IPS DF 6.9 (cell line): ENCODE measurements around the gene RTN3.

Source experiments
- DNase-seq: peaks from one replicate; pipeline ENCODE4 v3.0.0-alpha.2; 2013; ENCODE audit warnings: low read depth, low spot score
- H3K27ac ChIP-seq: one replicate; pipeline ENCODE4 v1.5.1; 2013; ENCODE audit warnings: low read length, control low read depth
- H3K27me3 ChIP-seq: 2 replicates; pipeline ENCODE4 v1.6.1; 2013; ENCODE audit warnings: mild to moderate bottlenecking, low read length; ENCODE audit not compliant: control insufficient read depth, insufficient read depth
- H3K36me3 ChIP-seq: 2 replicates; pipeline ENCODE4 v1.6.1; 2013; ENCODE audit warnings: low read length; ENCODE audit not compliant: control insufficient read depth, insufficient read depth
- H3K4me1 ChIP-seq: 2 replicates; pipeline ENCODE4 v1.6.1; 2013; ENCODE audit warnings: low read length; ENCODE audit not compliant: control insufficient read depth, insufficient read depth
- H3K4me3 ChIP-seq: 2 replicates; pipeline ENCODE4 v1.5.1; 2013; ENCODE audit warnings: mild to moderate bottlenecking, low read length
- H3K9me3 ChIP-seq: 2 replicates; pipeline ENCODE4 v1.6.1; 2013; ENCODE audit warnings: low read length, inconsistent platforms; ENCODE audit not compliant: control insufficient read depth, insufficient read depth
- WGBS: extraction: QIAGEN DNeasy Blood & Tissue Kit; methylation state at CpG from one replicate; pipeline ENCODE4 v1.1.7; 2013; ENCODE audit warnings: mixed read lengths, missing lambda C conversion rate; ENCODE audit not compliant: insufficient read length, insufficient coverage; 5-methylcytosine and 5-hydroxymethylcytosine counted together

Gene RTN3

DNA sequence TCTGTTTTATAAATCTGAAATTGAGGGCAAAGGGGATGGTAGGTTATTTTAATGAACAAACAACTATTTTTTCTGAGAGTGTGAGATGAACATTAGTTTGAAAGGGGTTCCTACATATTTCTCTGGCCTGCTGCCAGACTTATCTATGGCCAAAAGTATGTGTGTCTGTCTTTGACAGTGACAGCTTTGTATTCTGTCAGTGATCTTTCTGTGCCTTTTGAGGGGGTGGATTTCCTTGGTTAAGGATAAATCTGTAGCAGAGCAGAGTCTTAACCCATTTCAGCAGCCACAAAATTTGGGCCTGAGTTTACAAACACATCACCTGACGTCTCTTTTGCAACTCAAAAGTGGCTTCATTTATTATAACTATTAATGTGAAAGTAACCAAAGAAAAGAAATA is 56.4 kb downstream of the RTN3 start:
- Histone ChIP-seq H3K4me3 (no peak overlapping the region), H3K36me3 (no peaks in the 10 kb centered on the region), H3K9me3 (no peaks in the 10 kb centered on the region), H3K4me1 (no peaks in the 10 kb centered on the region), H3K27me3 (no peaks in the 10 kb centered on the region), H3K27ac (no peak overlapping the region)
- DNase-seq, result no peak
- WGBS, result no CpG with 5 or more reads among the region's 1 CpG

DNA sequence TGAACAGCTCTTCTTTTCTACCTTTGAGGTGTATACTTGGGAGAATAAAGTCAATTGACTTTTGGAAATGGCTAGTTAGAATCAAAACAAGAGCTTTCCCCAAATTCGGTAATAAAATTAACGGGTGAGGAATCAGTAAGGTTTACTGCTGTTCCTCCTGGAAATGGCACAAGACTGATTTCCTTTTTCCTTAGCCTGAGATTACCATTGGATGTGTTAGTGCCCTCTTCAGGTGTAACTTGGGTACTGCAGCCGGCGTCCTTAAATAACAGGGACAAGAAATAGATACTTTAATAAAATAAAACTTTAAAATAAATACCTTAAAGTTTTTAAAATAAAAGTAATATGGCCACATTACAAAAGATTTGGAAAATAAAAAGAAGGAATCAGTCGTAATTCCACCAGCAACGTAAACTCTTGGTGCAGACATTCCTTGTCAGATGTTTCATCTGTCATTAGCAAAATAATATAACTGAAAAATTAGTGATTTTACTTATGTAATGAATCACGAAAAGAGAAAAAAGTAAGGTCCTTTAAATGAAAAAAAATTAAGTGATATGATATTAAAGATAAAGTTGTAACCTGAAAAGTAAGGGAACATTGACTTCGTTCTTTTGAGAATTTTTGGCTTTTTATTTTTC is 57.5 kb downstream of the RTN3 start:
- no peaks in the 10 kb centered on the region for H3K36me3 ChIP-seq
- no peaks in the 10 kb centered on the region for H3K27me3 ChIP-seq
- H3K4me3 ChIP-seq, result no peak overlapping the region
- 100% methylated on average over 2 of the region's 8 CpGs for WGBS
- no peak overlapping the region for H3K27ac ChIP-seq
- no peaks in the 10 kb centered on the region for H3K9me3 ChIP-seq
- no peaks in the 10 kb centered on the region for H3K4me1 ChIP-seq
- no peak for DNase-seq

DNA sequence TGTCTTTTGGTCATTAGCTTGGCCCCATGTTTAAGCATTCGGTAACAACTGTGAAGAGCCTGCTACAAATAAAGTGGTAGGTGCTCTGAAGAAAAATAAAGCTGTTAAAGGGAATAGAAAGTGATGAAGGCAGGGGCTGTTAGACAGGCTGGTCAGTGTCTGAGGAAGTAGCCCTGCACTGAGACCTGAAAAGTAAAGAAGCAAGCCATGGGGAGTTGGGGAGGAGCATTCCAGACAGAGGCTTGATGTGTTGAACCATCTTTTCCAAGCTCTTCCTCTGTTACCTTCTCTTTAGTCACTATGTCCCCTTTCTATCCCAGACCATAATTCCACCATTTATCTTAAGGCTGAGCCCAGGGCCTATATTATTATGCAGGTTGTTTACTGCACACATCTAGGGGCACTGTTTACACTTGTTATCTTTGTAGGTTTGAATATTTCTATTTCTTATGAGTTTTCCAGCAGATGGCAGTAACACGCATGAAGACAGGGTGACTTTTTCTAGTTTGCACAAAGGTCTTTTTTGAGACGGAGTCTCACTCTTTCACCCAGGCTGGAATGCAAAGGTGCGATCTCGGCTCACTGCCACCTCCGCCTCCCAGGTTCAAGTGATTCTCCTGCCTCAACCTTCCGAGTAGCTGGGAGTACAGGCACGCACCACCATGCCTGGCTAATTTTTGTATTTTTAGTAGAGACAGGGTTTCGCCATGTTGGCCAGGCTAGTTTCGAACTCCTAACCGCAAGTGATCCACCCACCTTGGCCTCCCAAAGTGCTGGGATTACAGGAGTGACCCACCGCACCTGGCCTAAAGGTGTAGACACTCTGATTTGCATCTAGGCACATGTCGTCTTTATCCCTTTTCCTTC is 64.2 kb downstream of the RTN3 start:
- Histone ChIP-seq H3K4me1 (no peaks in the 10 kb centered on the region), H3K9me3 (no peaks in the 10 kb centered on the region), H3K27ac (no peak overlapping the region), H3K4me3 (no peak overlapping the region), H3K36me3 (no peaks in the 10 kb centered on the region), H3K27me3 (no peaks in the 10 kb centered on the region)
- no peak for DNase-seq
- no CpG with 5 or more reads among the region's 13 CpGs for WGBS

DNA sequence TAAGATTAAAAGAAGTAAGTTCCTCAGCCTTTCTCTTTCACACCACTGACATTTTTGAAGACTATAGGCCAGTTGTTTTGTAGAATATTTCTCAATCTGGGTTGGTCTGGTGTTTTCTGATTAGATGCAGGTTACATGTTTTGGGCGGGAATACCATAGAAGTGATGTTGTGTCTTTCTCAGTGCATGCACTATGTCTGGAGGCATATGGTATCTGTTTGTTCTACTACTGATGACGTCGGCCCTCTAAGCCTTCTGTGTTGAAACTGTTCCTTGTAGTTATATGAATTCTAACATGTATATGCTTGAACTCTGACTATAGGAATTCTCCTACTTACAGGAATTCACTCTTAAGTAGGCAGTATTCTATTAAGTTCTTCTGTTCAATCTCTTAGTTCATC is 65.7 kb downstream of the RTN3 start:
- no CpG with 5 or more reads among the region's 3 CpGs for WGBS
- H3K27ac ChIP-seq, result no peak overlapping the region
- DNase-seq, result no peak

DNA sequence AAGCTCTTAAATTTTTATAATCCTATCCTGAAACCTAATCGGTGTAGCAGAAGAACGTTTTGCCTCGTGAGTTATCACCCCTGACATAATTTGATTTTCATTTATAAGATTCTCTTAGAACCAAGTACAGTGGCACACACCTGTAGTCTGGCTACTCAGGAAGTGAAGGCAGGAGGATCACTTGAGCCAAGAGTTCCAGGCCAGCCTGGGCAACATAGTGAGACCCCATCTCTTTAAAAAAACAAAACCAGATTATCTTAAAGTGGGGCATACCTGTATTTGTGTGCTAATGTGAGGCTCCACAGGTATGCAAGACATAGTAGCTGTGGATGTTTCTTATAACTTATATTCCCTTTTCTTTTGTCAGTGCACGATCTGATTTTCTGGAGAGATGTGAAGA is 68.3 kb downstream of the RTN3 start:
- no peaks in the 10 kb centered on the region for H3K4me1 ChIP-seq
- no peak for DNase-seq
- H3K4me3 ChIP-seq, result no peak overlapping the region
- H3K27ac ChIP-seq, result no peak overlapping the region
- no peaks in the 10 kb centered on the region for H3K9me3 ChIP-seq
- WGBS, result no CpG with 5 or more reads among the region's 4 CpGs
- H3K36me3 ChIP-seq, result peaks cover 4% of the 10 kb centered on the region; the same call in 1 of the 2 replicates
- no peaks in the 10 kb centered on the region for H3K27me3 ChIP-seq

More for the DNA sequence above, 65.7 kb downstream of the RTN3 start:
- H3K27me3 ChIP-seq, result no peaks in the 10 kb centered on the region
- H3K4me3 ChIP-seq, result no peak overlapping the region
- no peaks in the 10 kb centered on the region for H3K4me1 ChIP-seq
- no peaks in the 10 kb centered on the region for H3K9me3 ChIP-seq
- no peaks in the 10 kb centered on the region; the same call in 1 of the 2 replicates for H3K36me3 ChIP-seq

DNA sequence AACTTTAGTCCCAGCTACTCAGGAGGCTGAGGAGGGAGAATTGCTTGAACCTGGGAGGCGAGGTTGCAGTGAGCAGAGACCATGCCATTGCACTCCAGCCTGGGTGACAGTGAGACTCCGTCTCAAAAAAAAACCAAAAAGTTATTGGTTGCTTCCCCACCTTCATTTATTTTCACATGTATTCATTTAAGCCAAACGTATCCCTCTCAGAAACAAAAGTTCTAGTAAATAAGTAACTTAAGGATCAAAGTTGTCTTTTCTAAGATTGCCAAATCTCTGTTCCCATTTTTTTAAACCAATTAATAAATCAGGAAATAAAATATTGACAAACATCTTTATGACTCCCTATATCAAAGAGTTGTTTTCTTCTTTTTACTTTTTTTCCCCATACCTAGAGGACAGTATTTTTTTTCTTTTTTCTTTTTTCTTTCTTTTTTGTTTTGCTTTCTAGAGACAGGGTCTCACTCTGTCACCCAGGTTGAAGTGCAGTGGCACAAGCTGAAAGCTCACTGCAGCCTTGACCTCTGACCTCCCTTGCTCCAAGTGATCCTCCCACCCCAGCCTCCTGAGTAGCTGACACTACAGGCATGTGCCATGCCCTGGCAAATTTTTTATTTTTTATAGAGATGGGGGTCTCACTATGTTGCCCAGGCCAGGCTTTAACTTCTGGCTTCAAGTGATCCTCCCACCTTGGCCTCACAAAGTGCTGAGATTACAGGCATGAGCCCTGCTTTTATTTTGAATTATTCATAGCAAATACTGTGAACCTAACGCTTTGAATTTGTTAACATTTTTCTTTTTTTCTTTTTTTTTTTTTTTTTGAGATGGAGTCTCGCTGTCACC is 75.8 kb downstream of the RTN3 start:
- H3K4me1 ChIP-seq, result no peaks in the 10 kb centered on the region
- H3K4me3 ChIP-seq, result no peak overlapping the region
- peaks cover 3% of the 10 kb centered on the region; the same call in 1 of the 2 replicates for H3K36me3 ChIP-seq
- H3K27ac ChIP-seq, result no peak overlapping the region
- H3K9me3 ChIP-seq, result no peaks in the 10 kb centered on the region
- no peak for DNase-seq
- WGBS, result no CpG with 5 or more reads among the region's 5 CpGs
- no peaks in the 10 kb centered on the region for H3K27me3 ChIP-seq

DNA sequence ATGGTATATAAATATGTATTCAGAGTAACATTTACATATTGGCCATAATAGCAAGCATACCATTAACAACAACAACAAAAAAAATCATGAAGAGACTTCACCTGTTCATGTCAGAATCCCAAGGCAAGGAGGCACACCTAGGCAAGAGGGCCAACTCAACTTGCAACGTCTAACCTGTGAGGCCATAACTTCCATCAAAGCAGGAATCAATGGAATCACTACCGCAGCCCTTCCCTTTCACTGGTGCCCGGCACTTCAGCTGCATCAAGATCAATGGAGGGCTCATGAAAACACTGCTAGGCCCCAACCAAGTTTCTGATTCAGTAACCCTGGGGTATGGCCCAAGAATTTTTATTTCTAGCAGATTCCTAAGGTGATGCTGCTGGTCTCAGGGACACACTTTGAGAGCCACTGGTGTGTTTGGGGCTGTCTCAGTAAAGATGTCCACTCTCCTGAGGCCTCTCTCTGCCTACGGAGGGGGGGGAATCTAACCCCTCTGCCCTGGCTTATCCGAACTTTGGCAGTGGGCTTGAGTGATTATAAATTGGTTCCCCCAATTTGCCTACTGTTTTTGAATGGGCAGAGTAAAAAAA is 79.3 kb downstream of the RTN3 start:
- Histone ChIP-seq H3K36me3 (no peaks in the 10 kb centered on the region), H3K27ac (no peak overlapping the region), H3K27me3 (no peaks in the 10 kb centered on the region), H3K4me3 (no peak overlapping the region), H3K4me1 (peaks cover 11% of the 10 kb centered on the region), H3K9me3 (no peaks in the 10 kb centered on the region)
- no CpG with 5 or more reads among the region's 5 CpGs for WGBS
- no peak for DNase-seq

DNA sequence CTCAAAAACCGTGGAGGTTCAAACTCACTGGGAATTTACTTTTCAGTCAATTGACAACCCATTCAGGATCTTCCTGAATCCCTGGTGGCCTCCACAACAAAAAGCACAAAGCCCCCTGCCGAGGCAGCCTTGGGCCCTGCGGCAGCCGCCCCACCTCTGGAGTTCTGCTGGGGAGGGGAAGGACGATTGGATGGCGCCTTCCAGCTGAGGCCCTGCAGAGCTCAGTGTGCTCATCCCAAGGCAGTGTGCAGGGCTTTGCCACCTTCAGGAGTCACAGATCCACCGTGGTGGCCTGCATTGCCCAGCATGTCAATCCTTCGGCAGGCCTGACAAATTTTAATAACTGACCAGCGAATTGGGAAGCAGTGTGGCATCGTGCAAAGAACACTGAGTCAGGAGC is 79.9 kb downstream of the RTN3 start:
- H3K9me3 ChIP-seq, result no peaks in the 10 kb centered on the region
- H3K27me3 ChIP-seq, result no peaks in the 10 kb centered on the region
- peak overlapping the region; percentile 4; the same call in 1 of the 2 replicates for H3K4me3 ChIP-seq
- no CpG with 5 or more reads among the region's 10 CpGs for whole genome bisulfite sequencing
- H3K4me1 ChIP-seq, result peaks cover 14% of the 10 kb centered on the region
- 0 out of 2 replicates have a peak, but pooled peaks cover 4% of the 10 kb centered on the region for H3K36me3 ChIP-seq
- no peak overlapping the region for H3K27ac ChIP-seq
- DNase-seq, result no peak

DNA sequence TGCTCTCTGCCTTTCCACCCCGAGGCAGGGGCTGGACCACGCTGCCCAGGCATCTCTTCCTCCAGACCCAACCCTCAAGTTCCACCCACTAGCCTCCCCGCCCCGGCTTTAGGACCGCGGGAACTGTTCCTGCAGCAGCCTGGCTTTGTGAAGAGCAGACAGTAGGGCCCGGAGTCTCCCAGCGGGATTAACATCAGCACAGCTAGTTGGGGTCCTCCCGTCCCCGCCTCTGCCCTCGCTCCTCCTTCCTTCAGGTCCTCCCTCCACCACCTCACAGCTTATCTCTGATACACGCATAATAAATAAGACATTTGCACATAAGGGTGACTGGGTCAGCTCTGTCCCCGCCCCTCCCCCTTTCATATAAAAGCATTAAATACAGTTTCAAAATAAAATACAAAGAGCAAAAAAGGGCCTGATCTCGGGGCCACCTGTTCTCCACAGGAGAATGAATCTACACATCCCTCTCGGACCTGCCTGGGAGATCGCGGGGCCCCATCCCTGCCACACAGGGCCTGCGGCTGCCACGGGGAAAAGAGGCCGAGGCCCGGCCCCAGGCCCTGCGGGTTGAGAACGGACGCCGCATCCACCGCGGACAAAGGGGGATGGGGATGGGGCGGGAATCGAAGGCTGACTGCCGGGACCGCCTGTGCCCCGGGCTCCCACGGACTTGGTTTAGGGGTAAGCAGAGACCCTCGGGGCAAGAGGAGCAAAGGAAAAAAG is 80.8 kb downstream of the RTN3 start:
- WGBS, result no CpG with 5 or more reads among the region's 34 CpGs
- H3K36me3 ChIP-seq, result 0 out of 2 replicates have a peak, but pooled peaks cover 4% of the 10 kb centered on the region

More for the DNA sequence above, 80.8 kb downstream of the RTN3 start:
- H3K9me3 ChIP-seq, result no peaks in the 10 kb centered on the region
- no peak overlapping the region for H3K27ac ChIP-seq
- H3K4me1 ChIP-seq, result peaks cover 18% of the 10 kb centered on the region
- no peak for DNase-seq
- H3K4me3 ChIP-seq, result peak overlapping the region; percentile 92
- H3K27me3 ChIP-seq, result no peaks in the 10 kb centered on the region
